Neural progenitor cell (in vitro differentiated cells): ENCODE measurements around the gene KDM4B. TPM values are rescaled to one million over a fixed set of nuclear protein-coding genes. Genes with fewer than 3 reads are reported as not detected.

Experiments used
- DNase-seq: peaks from one replicate; pipeline ENCODE4 v3.0.0-alpha.2; 2016; ENCODE audit warnings: low spot score
- H2AFZ ChIP-seq: fragments of 200-600 bp; sonication (generic); replicated peaks from 2 replicates; pipeline ENCODE4 v1.6.1; 2016; ENCODE audit warnings: antibody characterized with exemption
- H3F3A ChIP-seq: fragments of 200-600 bp; sonication (generic); 2 replicates; pipeline ENCODE4 v1.6.1; 2016; ENCODE audit warnings: antibody characterized with exemption, low read depth
- H3K27ac ChIP-seq: fragments of 200-600 bp; sonication (generic); 2 replicates; pipeline ENCODE4 v1.5.1; 2016; ENCODE audit warnings: mild to moderate bottlenecking
- H3K27me3 ChIP-seq: fragments of 200-600 bp; sonication (generic); 2 replicates; pipeline ENCODE4 v1.6.1; 2016; ENCODE audit warnings: mild to moderate bottlenecking, moderate library complexity
- H3K36me3 ChIP-seq: fragments of 200-600 bp; sonication (generic); 2 replicates; pipeline ENCODE4 v1.5.1; 2016
- H3K4me1 ChIP-seq: fragments of 200-600 bp; sonication (generic); 2 replicates; pipeline ENCODE4 v1.6.1; 2016; ENCODE audit warnings: mixed run types
- H3K4me2 ChIP-seq: fragments of 200-600 bp; sonication (generic); 2 replicates; pipeline ENCODE4 v1.6.1; 2016
- H3K4me3 ChIP-seq: fragments of 200-600 bp; sonication (generic); 2 replicates; pipeline ENCODE4 v1.5.1; 2016
- H3K79me2 ChIP-seq: fragments of 200-600 bp; sonication (generic); 2 replicates; pipeline ENCODE4 v1.6.1; 2016; ENCODE audit warnings: low read depth
- H3K9ac ChIP-seq: fragments of 200-600 bp; sonication (generic); 2 replicates; pipeline ENCODE4 v1.6.1; 2016
- H3K9me3 ChIP-seq: fragments of 200-600 bp; sonication (generic); 2 replicates; pipeline ENCODE4 v1.5.1; 2016; ENCODE audit warnings: low read depth
- H4K20me1 ChIP-seq: fragments of 200-600 bp; sonication (generic); 2 replicates; pipeline ENCODE4 v1.6.1; 2016; ENCODE audit warnings: low read depth
- H3K27ac Mint-ChIP-seq: 3 replicates; pipeline ENCODE4 v1.8.0; 2021; ENCODE audit warnings: mixed read lengths
- H3K27me3 Mint-ChIP-seq: 2 replicates; pipeline ENCODE4 v1.8.0; 2022; ENCODE audit warnings: low read depth, mild to moderate bottlenecking, inconsistent platforms, moderate library complexity, mixed read lengths; ENCODE audit not compliant: insufficient read depth
- H3K36me3 Mint-ChIP-seq: 3 replicates; pipeline ENCODE4 v1.8.0; 2021; ENCODE audit warnings: mixed read lengths
- H3K4me1 Mint-ChIP-seq: 3 replicates; pipeline ENCODE4 v1.8.0; 2021; ENCODE audit warnings: mixed read lengths
- H3K4me3 Mint-ChIP-seq: 3 replicates; pipeline ENCODE4 v1.8.0; 2021; ENCODE audit warnings: mild to moderate bottlenecking, moderate library complexity, mixed read lengths
- H3K9me3 Mint-ChIP-seq: 3 replicates; pipeline ENCODE4 v1.8.0; 2020; ENCODE audit warnings: mixed read lengths
- CTCF ChIP-seq: fragments of 200-600 bp; sonication (generic); IDR thresholded peaks from 2 replicates; pipeline ENCODE4 v1.5.1; 2017; ENCODE audit warnings: antibody characterized with exemption, mild to moderate bottlenecking
- EZH2 ChIP-seq: fragments of 200-600 bp; sonication (generic); IDR thresholded peaks from 2 replicates; pipeline ENCODE4 v1.6.1; 2017; ENCODE audit warnings: antibody characterized with exemption, mild to moderate bottlenecking, moderate library complexity
- EZH2phosphoT487 ChIP-seq: fragments of 200-600 bp; sonication (generic); IDR thresholded peaks from 2 replicates; pipeline ENCODE4 v1.6.1; 2017; ENCODE audit warnings: antibody characterized with exemption
- total RNA-seq: library from RNA; depleted of rRNA; stranded (reverse); fragments of >200 nt; gene quantifications from 2 replicates; pipeline ENCODE4 v1.2.3, GENCODE V29; 2015; ENCODE audit warnings: low replicate concordance

Gene KDM4B
- total RNA-seq, 1 donor from 2014 or later = 16.0 TPM

DNA sequence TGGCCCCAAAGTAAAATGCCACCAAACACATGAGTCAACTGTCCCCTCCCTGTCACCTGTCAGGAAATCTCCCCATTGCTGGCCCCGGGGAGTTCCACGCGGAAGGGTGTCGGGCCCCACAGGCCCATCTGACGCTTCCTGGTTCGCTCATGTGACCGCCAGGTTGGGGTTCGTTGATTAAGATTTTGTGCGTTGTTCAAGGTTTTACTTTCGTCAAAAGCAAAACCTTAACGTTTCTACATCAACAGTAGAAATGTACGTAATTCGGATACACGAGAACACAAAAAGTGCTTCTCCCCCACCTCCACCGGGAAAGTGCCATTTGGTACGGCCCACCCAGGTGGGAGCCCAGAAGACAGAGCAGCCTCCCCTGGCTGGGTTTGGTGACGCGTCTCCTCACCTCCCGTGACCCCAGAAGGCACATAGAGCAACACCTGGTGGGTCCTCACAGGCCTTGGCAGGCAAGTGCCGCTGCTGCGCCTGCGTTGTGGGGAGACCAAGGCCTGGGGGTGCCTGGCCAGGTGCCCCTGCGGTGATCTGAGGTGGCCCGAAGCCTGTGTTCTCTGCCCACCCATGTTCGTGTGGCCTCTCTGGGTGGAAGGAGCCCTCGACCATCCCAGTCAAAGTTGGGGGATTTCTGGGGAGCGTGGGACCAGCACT, 161.6 kb downstream of the KDM4B start:
- no peaks in the 10 kb centered on the region for H3K9me3 Mint-ChIP-seq
- H3K27ac Mint-ChIP-seq = peak overlapping the region; percentile 90
- Histone ChIP-seq H3K27ac (peak overlapping the region; percentile 29), H2AFZ (no peak overlapping the region), H4K20me1 (peaks cover 6% of the 10 kb centered on the region), H3K9me3 (no peaks in the 10 kb centered on the region), H3K36me3 (no peaks in the 10 kb centered on the region), H3F3A (peaks cover 30% of the 10 kb centered on the region), H3K9ac (no peak overlapping the region), H3K4me2 (no peak overlapping the region), H3K27me3 (no peaks in the 10 kb centered on the region), H3K79me2 (no peaks in the 10 kb centered on the region), H3K4me1 (peaks cover 63% of the 10 kb centered on the region), H3K4me3 (no peak overlapping the region)
- TF ChIP-seq CTCF = no peak
- no peak for DNase-seq
- peaks cover 4% of the 10 kb centered on the region for H3K27me3 Mint-ChIP-seq
- H3K36me3 Mint-ChIP-seq = no peaks in the 10 kb centered on the region
- peak overlapping the region; percentile 66 for H3K4me3 Mint-ChIP-seq
- H3K4me1 Mint-ChIP-seq = peaks cover 48% of the 10 kb centered on the region

GRCh38 chr19:5131031-5131505, 162.2 kb downstream of the KDM4B start:
- TF ChIP-seq CTCF (peak; percentile 14), EZH2 (no peak)
- H3K27me3 Mint-ChIP-seq = peaks cover 4% of the 10 kb centered on the region
- H2AFZ ChIP-seq = no peak overlapping the region
- no peaks in the 10 kb centered on the region for H3K9me3 Mint-ChIP-seq
- no peaks in the 10 kb centered on the region for H3K79me2 ChIP-seq
- H3K27me3 ChIP-seq = no peaks in the 10 kb centered on the region
- H3K9me3 ChIP-seq = no peaks in the 10 kb centered on the region
- peak overlapping the region; percentile 29 for H3K27ac ChIP-seq
- H3K4me2 ChIP-seq = no peak overlapping the region
- no peak overlapping the region for H3K9ac ChIP-seq
- no peak overlapping the region for H3K27ac Mint-ChIP-seq
- H3K4me1 ChIP-seq = peaks cover 58% of the 10 kb centered on the region
- H3K4me1 Mint-ChIP-seq = peaks cover 43% of the 10 kb centered on the region
- peaks cover 30% of the 10 kb centered on the region for H3F3A ChIP-seq
- H3K36me3 ChIP-seq = no peaks in the 10 kb centered on the region
- H4K20me1 ChIP-seq = peaks cover 6% of the 10 kb centered on the region
- H3K4me3 Mint-ChIP-seq = no peak overlapping the region
- no peak overlapping the region for H3K4me3 ChIP-seq
- no peak for DNase-seq
- H3K36me3 Mint-ChIP-seq = no peaks in the 10 kb centered on the region

GRCh38 chr19:5131506-5132205, 162.7 kb downstream of the KDM4B start:
- Histone ChIP-seq H3F3A (peaks cover 30% of the 10 kb centered on the region), H3K4me1 (peaks cover 52% of the 10 kb centered on the region), H3K4me2 (peak overlapping the region; percentile 45), H4K20me1 (peaks cover 6% of the 10 kb centered on the region), H3K27ac (peak overlapping the region; percentile 79), H3K79me2 (no peaks in the 10 kb centered on the region), H3K9me3 (no peaks in the 10 kb centered on the region), H3K27me3 (no peaks in the 10 kb centered on the region), H3K9ac (no peak overlapping the region), H3K36me3 (no peaks in the 10 kb centered on the region), H3K4me3 (no peak overlapping the region), H2AFZ (no peak overlapping the region)
- H3K4me1 Mint-ChIP-seq = peaks cover 43% of the 10 kb centered on the region
- H3K27me3 Mint-ChIP-seq = peaks cover 4% of the 10 kb centered on the region
- H3K36me3 Mint-ChIP-seq = no peaks in the 10 kb centered on the region
- H3K27ac Mint-ChIP-seq = peak overlapping the region; percentile 81
- no peak for TF ChIP-seq EZH2phosphoT487
- no peak for TF ChIP-seq EZH2
- no peak for TF ChIP-seq CTCF
- no peak for DNase-seq
- no peaks in the 10 kb centered on the region for H3K9me3 Mint-ChIP-seq
- peak overlapping the region; percentile 67 for H3K4me3 Mint-ChIP-seq
